ENCODE data around the gene TMEM151B.

The TMEM151B gene

GRCh38 chr6:44269178-44269920 lies 901 bp upstream of the TMEM151B start:
- H3K18ac ChIP-seq (ENCODE audit: low read length), result no peak overlapping the region
- H3K36me3 ChIP-seq (ENCODE audit: control insufficient read depth in 1 of 2, insufficient read depth in 2 of 2, low read length in 2 of 2), result no peaks in the 10 kb centered on the region
- H2AFZ ChIP-seq (ENCODE audit: insufficient read depth, low read length, poor library complexity), result no peak overlapping the region
- peaks cover 3% of the 10 kb centered on the region for H3K79me2 ChIP-seq (ENCODE audit: control insufficient read depth, insufficient read depth, low read length, poor library complexity)
- no CpG with 5 or more reads among the region's 1 CpG for WGBS (ENCODE audit: extremely low coverage, insufficient coverage, insufficient read length)
- no peak overlapping the region for H2BK5ac ChIP-seq (ENCODE audit: low read depth, low read length, poor library complexity)
- H3K4me3 ChIP-seq (ENCODE audit: low read depth, low read length), result no peak overlapping the region
- no peak overlapping the region for H4K12ac ChIP-seq (ENCODE audit: low read depth, low read length)
- no peak overlapping the region for H3K9ac ChIP-seq (ENCODE audit: low read length)
- peaks cover 5 to 6% of the 10 kb centered on the region in 2 experiments for H3K4me1 ChIP-seq (ENCODE audit: control insufficient read depth in 1 of 2, insufficient read depth in 2 of 2, low read length in 2 of 2)
- no peak overlapping the region for H4K91ac ChIP-seq (ENCODE audit: low read depth, low read length)
- H3K27me3 ChIP-seq (ENCODE audit: insufficient read depth, low read length), result peaks cover 29% of the 10 kb centered on the region
- no peak overlapping the region for H2BK12ac ChIP-seq (ENCODE audit: low read length)
- no peak overlapping the region for H3K23ac ChIP-seq (ENCODE audit: low read length)
- no peaks in the 10 kb centered on the region for H3K9me3 ChIP-seq (ENCODE audit: insufficient read depth, low read depth, low read length)
- H2BK120ac ChIP-seq (ENCODE audit: insufficient read depth, low read length, poor library complexity), result no peak overlapping the region
- no peak overlapping the region for H3K14ac ChIP-seq (ENCODE audit: low read length)
- peaks cover 4% of the 10 kb centered on the region for H3K79me1 ChIP-seq (ENCODE audit: low read length)
- H3K27ac ChIP-seq (ENCODE audit: low read depth, low read length), result no peak overlapping the region
- no peak overlapping the region for H3K4me2 ChIP-seq (ENCODE audit: low read length)
- H4K8ac ChIP-seq (ENCODE audit: low read depth, low read length), result no peak overlapping the region
- no peak overlapping the region for H2AK5ac ChIP-seq (ENCODE audit: low read length)
- no peak for DNase-seq
- H3K4ac ChIP-seq (ENCODE audit: low read depth, low read length), result no peak overlapping the region

DNA sequence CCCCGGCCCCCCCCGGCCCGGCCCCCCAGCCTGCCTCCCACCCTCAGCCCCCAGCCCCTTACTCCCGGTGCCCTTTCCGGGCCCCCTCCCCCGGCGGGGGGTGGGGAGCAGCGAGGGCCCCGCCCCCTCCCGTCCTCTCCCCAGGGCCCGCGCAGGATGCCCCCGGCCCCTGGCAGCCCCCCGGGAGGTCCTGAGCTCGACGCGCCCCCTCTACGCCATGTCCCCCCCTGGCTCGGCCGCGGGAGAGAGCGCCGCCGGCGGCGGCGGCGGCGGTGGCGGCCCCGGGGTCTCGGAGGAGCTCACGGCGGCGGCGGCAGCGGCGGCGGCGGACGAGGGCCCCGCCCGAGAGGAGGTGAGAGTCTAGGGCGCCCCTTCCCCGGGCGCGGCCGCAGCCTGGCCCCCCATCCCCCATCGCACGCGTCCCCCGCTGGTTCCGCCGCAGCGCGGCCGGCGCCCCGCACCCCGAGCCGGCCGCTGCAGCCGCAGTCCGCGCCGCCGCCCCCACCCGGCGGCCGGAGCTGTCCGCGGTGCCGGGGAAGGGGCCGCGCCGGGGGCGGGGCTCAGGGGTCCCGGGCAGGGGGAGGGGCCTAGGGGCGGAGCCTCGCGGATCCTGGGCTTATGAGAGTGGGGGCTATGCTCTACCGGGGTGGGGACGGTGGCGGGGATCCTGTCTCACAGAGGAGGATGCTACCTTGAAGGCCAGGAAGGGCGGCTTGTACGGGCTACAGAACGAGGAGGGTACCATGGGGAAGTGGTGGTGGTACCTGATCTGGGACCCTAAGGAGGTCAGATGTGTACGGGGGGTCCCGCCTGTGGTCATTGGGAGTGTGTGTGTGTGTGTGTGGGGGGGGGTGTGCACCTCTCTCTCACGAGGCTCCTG lies 516 bp downstream of the TMEM151B start:
- no peak overlapping the region for H2AK5ac ChIP-seq (ENCODE audit: low read length)
- no peaks in the 10 kb centered on the region for H3K79me1 ChIP-seq (ENCODE audit: low read length)
- no peak overlapping the region for H3K14ac ChIP-seq (ENCODE audit: low read length)
- H4K8ac ChIP-seq (ENCODE audit: low read depth, low read length), result no peak overlapping the region
- H3K79me2 ChIP-seq (ENCODE audit: control insufficient read depth, insufficient read depth, low read length, poor library complexity), result no peaks in the 10 kb centered on the region
- H3K9me3 ChIP-seq (ENCODE audit: insufficient read depth, low read depth, low read length), result no peaks in the 10 kb centered on the region
- H4K12ac ChIP-seq (ENCODE audit: low read depth, low read length), result no peak overlapping the region
- H3K4me2 ChIP-seq (ENCODE audit: low read length), result peak overlapping the region; percentile 76
- no CpG with 5 or more reads among the region's 90 CpGs for WGBS (ENCODE audit: extremely low coverage, insufficient coverage, insufficient read length)
- H3K4ac ChIP-seq (ENCODE audit: low read depth, low read length), result no peak overlapping the region
- no peak overlapping the region for H2BK5ac ChIP-seq (ENCODE audit: low read depth, low read length, poor library complexity)
- no peak for DNase-seq
- no peak overlapping the region for H3K18ac ChIP-seq (ENCODE audit: low read length)
- H3K27me3 ChIP-seq (ENCODE audit: insufficient read depth, low read length), result peaks cover 29% of the 10 kb centered on the region
- no peaks in the 10 kb centered on the region for H3K36me3 ChIP-seq (ENCODE audit: control insufficient read depth in 1 of 2, insufficient read depth in 2 of 2, low read length in 2 of 2)
- H3K23ac ChIP-seq (ENCODE audit: low read length), result no peak overlapping the region
- no peak overlapping the region for H2BK120ac ChIP-seq (ENCODE audit: insufficient read depth, low read length, poor library complexity)
- no peak overlapping the region for H3K27ac ChIP-seq (ENCODE audit: low read depth, low read length)
- no peak overlapping the region for H4K91ac ChIP-seq (ENCODE audit: low read depth, low read length)
- no peak overlapping the region for H2AFZ ChIP-seq (ENCODE audit: insufficient read depth, low read length, poor library complexity)
- no peak overlapping the region for H2BK12ac ChIP-seq (ENCODE audit: low read length)
- no peak overlapping the region for H3K9ac ChIP-seq (ENCODE audit: low read length)
- peak overlapping the region; percentile 58 for H3K4me3 ChIP-seq (ENCODE audit: low read depth, low read length)
- H3K4me1 ChIP-seq (ENCODE audit: control insufficient read depth in 1 of 2, insufficient read depth in 2 of 2, low read length in 2 of 2), result no peaks in the 10 kb centered on the region

- Histone ChIP-seq H2BK12ac (ENCODE audit: low read length) (no peak overlapping the region), H2BK5ac (ENCODE audit: low read depth, low read length, poor library complexity) (no peak overlapping the region), H3K4me2 (ENCODE audit: low read length) (no peak overlapping the region), H3K14ac (ENCODE audit: low read length) (no peak overlapping the region), H3K23ac (ENCODE audit: low read length) (no peak overlapping the region), H2BK120ac (ENCODE audit: insufficient read depth, low read length, poor library complexity) (no peak overlapping the region), H3K27ac (ENCODE audit: low read depth, low read length) (no peak overlapping the region), H4K12ac (ENCODE audit: low read depth, low read length) (no peak overlapping the region), H3K18ac (ENCODE audit: low read length) (no peak overlapping the region), H4K8ac (ENCODE audit: low read depth, low read length) (no peak overlapping the region), H3K9me3 (ENCODE audit: insufficient read depth, low read depth, low read length) (no peaks in the 10 kb centered on the region), H3K27me3 (ENCODE audit: insufficient read depth, low read length) (peaks cover 29% of the 10 kb centered on the region), H2AK5ac (ENCODE audit: low read length) (no peak overlapping the region), H3K79me2 (ENCODE audit: control insufficient read depth, insufficient read depth, low read length, poor library complexity) (no peaks in the 10 kb centered on the region), H3K79me1 (ENCODE audit: low read length) (no peaks in the 10 kb centered on the region), H4K91ac (ENCODE audit: low read depth, low read length) (no peak overlapping the region), H3K4ac (ENCODE audit: low read depth, low read length) (no peak overlapping the region), H3K4me3 (ENCODE audit: low read depth, low read length) (no peak overlapping the region), H2AFZ (ENCODE audit: insufficient read depth, low read length, poor library complexity) (no peak overlapping the region), H3K9ac (ENCODE audit: low read length) (no peak overlapping the region), H3K36me3 (ENCODE audit: control insufficient read depth in 1 of 2, insufficient read depth in 2 of 2, low read length in 2 of 2) (no peaks in the 10 kb centered on the region), H3K4me1 (ENCODE audit: control insufficient read depth in 1 of 2, insufficient read depth in 2 of 2, low read length in 2 of 2) (no peaks in the 10 kb centered on the region)
- WGBS (ENCODE audit: extremely low coverage, insufficient coverage, insufficient read length), result no CpG with 5 or more reads among the region's 6 CpGs
- DNase-seq, result no peak
Observed at GRCh38 chr6:44271406-44271723, 1.1 kb downstream of the TMEM151B start.

- no peak overlapping the region for H2AK5ac ChIP-seq (ENCODE audit: low read length)
- no peaks in the 10 kb centered on the region for H3K4me1 ChIP-seq (ENCODE audit: control insufficient read depth in 1 of 2, insufficient read depth in 2 of 2, low read length in 2 of 2)
- no peak overlapping the region for H2AFZ ChIP-seq (ENCODE audit: insufficient read depth, low read length, poor library complexity)
- no peak for DNase-seq
- peaks cover 29% of the 10 kb centered on the region for H3K27me3 ChIP-seq (ENCODE audit: insufficient read depth, low read length)
- H3K4ac ChIP-seq (ENCODE audit: low read depth, low read length), result no peak overlapping the region
- H3K79me1 ChIP-seq (ENCODE audit: low read length), result no peaks in the 10 kb centered on the region
- no peaks in the 10 kb centered on the region for H3K36me3 ChIP-seq (ENCODE audit: control insufficient read depth in 1 of 2, insufficient read depth in 2 of 2, low read length in 2 of 2)
- H3K9me3 ChIP-seq (ENCODE audit: insufficient read depth, low read depth, low read length), result no peaks in the 10 kb centered on the region
- no peak overlapping the region for H2BK5ac ChIP-seq (ENCODE audit: low read depth, low read length, poor library complexity)
- no peak overlapping the region for H4K8ac ChIP-seq (ENCODE audit: low read depth, low read length)
- H2BK120ac ChIP-seq (ENCODE audit: insufficient read depth, low read length, poor library complexity), result no peak overlapping the region
- no peak overlapping the region for H3K18ac ChIP-seq (ENCODE audit: low read length)
- H4K91ac ChIP-seq (ENCODE audit: low read depth, low read length), result no peak overlapping the region
- H2BK12ac ChIP-seq (ENCODE audit: low read length), result no peak overlapping the region
- no peak overlapping the region for H3K14ac ChIP-seq (ENCODE audit: low read length)
- no peak overlapping the region for H3K9ac ChIP-seq (ENCODE audit: low read length)
- no peak overlapping the region for H3K23ac ChIP-seq (ENCODE audit: low read length)
- H3K4me3 ChIP-seq (ENCODE audit: low read depth, low read length), result no peak overlapping the region
- WGBS (ENCODE audit: extremely low coverage, insufficient coverage, insufficient read length), result no CpG with 5 or more reads among the region's 3 CpGs
- H3K27ac ChIP-seq (ENCODE audit: low read depth, low read length), result no peak overlapping the region
- H4K12ac ChIP-seq (ENCODE audit: low read depth, low read length), result no peak overlapping the region
- no peaks in the 10 kb centered on the region for H3K79me2 ChIP-seq (ENCODE audit: control insufficient read depth, insufficient read depth, low read length, poor library complexity)
- H3K4me2 ChIP-seq (ENCODE audit: low read length), result no peak overlapping the region
Observed at GRCh38 chr6:44271914-44272313, 1.7 kb downstream of the TMEM151B start.

All from trophoblast cell (in vitro differentiated cells and primary cell).